Esophagus (tissue), 2 donors: ENCODE data around the gene GGN. TPM values are rescaled to one million over a fixed set of nuclear protein-coding genes. Genes with fewer than 3 reads are reported as not detected.
"Not testable (repeated sequence)": the region's sequence is repeated elsewhere in the genome, so short reads cannot be mapped to it uniquely, and the experiment has no call there.

Experiments
- H3K27ac ChIP-seq, 2 donors: one replicate each; pipeline ENCODE4 v1.5.1; 2013; ENCODE audit warnings: low read depth in 2 of 2, mild to moderate bottlenecking in 2 of 2, inconsistent platforms in 1 of 2, low read length in 1 of 2, moderate library complexity in 1 of 2
- H3K27me3 ChIP-seq, 2 donors: one replicate each; pipeline ENCODE4 v1.6.1; 2013; ENCODE audit warnings: low read length in 2 of 2, control low read depth in 1 of 2, mild to moderate bottlenecking in 1 of 2; ENCODE audit not compliant: insufficient read depth in 2 of 2, control insufficient read depth in 1 of 2
- H3K36me3 ChIP-seq, 2 donors: one replicate each; pipeline ENCODE4 v1.6.1; 2013; ENCODE audit warnings: low read length in 1 of 2; ENCODE audit not compliant: control insufficient read depth in 2 of 2, insufficient read depth in 2 of 2
- H3K4me1 ChIP-seq, 2 donors: one replicate each; pipeline ENCODE4 v1.6.1; 2013; ENCODE audit warnings: low read length in 1 of 2; ENCODE audit not compliant: control insufficient read depth in 2 of 2, insufficient read depth in 2 of 2
- H3K4me3 ChIP-seq, 2 donors: one replicate each; pipeline ENCODE4 v1.5.1; 2013; ENCODE audit warnings: low read length in 2 of 2, mild to moderate bottlenecking in 2 of 2, low read depth in 1 of 2, moderate library complexity in 1 of 2
- H3K9me3 ChIP-seq, 2 donors: one replicate each; pipeline ENCODE4 v1.6.1; 2013; ENCODE audit warnings: mild to moderate bottlenecking in 2 of 2, low read depth in 1 of 2, low read length in 1 of 2, moderate library complexity in 1 of 2; ENCODE audit not compliant: control insufficient read depth in 2 of 2, insufficient read depth in 1 of 2
- WGBS, 2 donors: extraction: QIAGEN DNeasy Blood & Tissue Kit; methylation state at CpG; one replicate each; pipeline ENCODE4 v1.1.7; 2013; 5-methylcytosine and 5-hydroxymethylcytosine counted together
- polyA plus RNA-seq, 2 donors: library from polyadenylated mRNA; stranded (reverse); fragments of 200-250 nt; gene quantifications; one replicate each; pipeline ENCODE4 v1.2.3, GENCODE V29; 2013
- donor health status: healthy with polysubstance abuse.
- donor health status: Bipolar disorder and iron deficiency.

Gene GGN
- under 1 TPM; 0.12 to 0.29 TPM for polyA plus RNA-seq

GRCh38 chr19:38387550-38388348 is at the start of gene GGN:
TSS of gene GGN (minus strand) at chr19:38388034. CDS start at chr19:38387261, 773 bp downstream.
- H3K27me3 ChIP-seq = no peaks in the 10 kb centered on the region
- H3K9me3 ChIP-seq = no peaks in the 10 kb centered on the region
- peaks cover 5 to 17% of the 10 kb centered on the region in 2 donors for H3K4me1 ChIP-seq
- 1% methylated on average over 50 to 51 of the region's 51 CpGs for WGBS, 2 donors
- H3K27ac ChIP-seq = peak within 1 kb of the TSS; percentile 49 to 77
- H3K4me3 ChIP-seq = peak within 1 kb of the TSS; percentile 48 to 50
- peaks cover 3 to 12% of the 10 kb centered on the region in 2 donors for H3K36me3 ChIP-seq

- Histone ChIP-seq H3K27me3 (no peaks in the 10 kb centered on the region), H3K27ac (no peak overlapping the region), H3K9me3 (no peaks in the 10 kb centered on the region), H3K4me1 (peaks cover 3% of the 10 kb centered on the region in 2 donors), H3K4me3 (no peak overlapping the region), H3K36me3 (no peaks in the 10 kb centered on the region)
- 89 to 91% methylated on average over 6 of the region's 6 CpGs for WGBS, 2 donors
Measured at GRCh38 chr19:38437295-38437694, 49.5 kb upstream of the GGN start.

GRCh38 chr19:38434549-38435051 is 46.8 kb upstream of the GGN start:
- Histone ChIP-seq H3K4me1 (peaks cover 3% of the 10 kb centered on the region in 2 donors), H3K9me3 (no peaks in the 10 kb centered on the region), H3K27ac (no peak overlapping the region), H3K4me3 (no peak overlapping the region), H3K36me3 (no peaks in the 10 kb centered on the region), H3K27me3 (no peaks in the 10 kb centered on the region)
- 16 to 22% methylated on average over 13 of the region's 13 CpGs for WGBS, 2 donors

- no peak within 1 kb of the TSS for H3K4me3 ChIP-seq
- H3K27me3 ChIP-seq = no peaks in the 10 kb centered on the region
Measured at GRCh38 chr19:38433268-38433733, 45.5 kb upstream of the GGN start, which contains the start of gene RYR1. TSS of gene RYR1 (plus strand) at chr19:38433691. CDS start at chr19:38433830, 139 bp downstream.

GRCh38 chr19:38430931-38431330 is 43.1 kb upstream of the GGN start:
- H3K27me3 ChIP-seq = no peaks in the 10 kb centered on the region
- H3K9me3 ChIP-seq = no peaks in the 10 kb centered on the region
- peaks cover 3% of the 10 kb centered on the region in 2 donors for H3K4me1 ChIP-seq
- no peak overlapping the region for H3K4me3 ChIP-seq
- H3K36me3 ChIP-seq = no peaks in the 10 kb centered on the region
- no peak overlapping the region for H3K27ac ChIP-seq
- 81% methylated on average over 7 of the region's 7 CpGs for WGBS, 2 donors

More at GRCh38 chr19:38433268-38433733, 45.5 kb upstream of the GGN start, which contains the start of gene RYR1:
- no peak within 1 kb of the TSS for H3K27ac ChIP-seq
- no peaks in the 10 kb centered on the region for H3K9me3 ChIP-seq
- H3K36me3 ChIP-seq = no peaks in the 10 kb centered on the region
- WGBS, 2 donors = 14 to 17% methylated on average over 20 of the region's 20 CpGs
- H3K4me1 ChIP-seq = peaks cover 3% of the 10 kb centered on the region in 2 donors

GRCh38 chr19:38429811-38430156 is 42.0 kb upstream of the GGN start:
- H3K27ac ChIP-seq = no peak overlapping the region
- H3K4me3 ChIP-seq = no peak overlapping the region
- no peaks in the 10 kb centered on the region for H3K9me3 ChIP-seq
- H3K27me3 ChIP-seq = no peaks in the 10 kb centered on the region
- WGBS, 2 donors = 70 to 87% methylated on average over 2 of the region's 2 CpGs
- H3K36me3 ChIP-seq = no peaks in the 10 kb centered on the region
- peaks cover 3% of the 10 kb centered on the region in 2 donors for H3K4me1 ChIP-seq

GRCh38 chr19:38429055-38429810 is 41.4 kb upstream of the GGN start:
- H3K4me1 ChIP-seq = peaks cover 3% of the 10 kb centered on the region in 2 donors
- no peaks in the 10 kb centered on the region for H3K27me3 ChIP-seq
- 56 to 58% methylated on average over 14 of the region's 14 CpGs for WGBS, 2 donors
- no peaks in the 10 kb centered on the region for H3K9me3 ChIP-seq
- no peak overlapping the region for H3K27ac ChIP-seq
- H3K4me3 ChIP-seq = no peak overlapping the region
- H3K36me3 ChIP-seq = no peaks in the 10 kb centered on the region

GRCh38 chr19:38427035-38427677 is 39.3 kb upstream of the GGN start:
- not testable (repeated sequence) for H3K36me3 ChIP-seq, H3K4me3 ChIP-seq, H3K27me3 ChIP-seq, H3K27ac ChIP-seq, H3K9me3 ChIP-seq, H3K4me1 ChIP-seq
- 52 to 61% methylated on average over 17 of the region's 17 CpGs for WGBS, 2 donors

- Histone ChIP-seq H3K27me3 (no peaks in the 10 kb centered on the region), H3K9me3 (no peaks in the 10 kb centered on the region), H3K27ac (no peak within 1 kb of the TSS), H3K4me1 (no peaks in the 10 kb centered on the region), H3K36me3 (no peaks in the 10 kb centered on the region), H3K4me3 (no peak within 1 kb of the TSS)
- 31 to 40% methylated on average over 20 of the region's 20 CpGs for WGBS, 2 donors
Measured at GRCh38 chr19:38425810-38426466, 38.1 kb upstream of the GGN start, which contains the start of gene RASGRP4. TSS of gene RASGRP4 (minus strand) at chr19:38426219. CDS start at chr19:38426091, 128 bp downstream.
